Activated naive CD4-positive, alpha-beta T cell treated with anti-CD3 and anti-CD28 coated beads, Interleukin-2, amount 10 ng/mL, durations not matched to agents 7 days and 5 days (primary cell): Measurements from ENCODE around the gene TACC2.
"Not testable (repeated sequence)": the region's sequence is repeated elsewhere in the genome, so short reads cannot be mapped to it uniquely, and the experiment has no call there.

Experiments
- CTCF ChIA-PET: fragments of 350-600 bp; sonication (Branson Sonifier 250); formaldehyde crosslinking; loops from one replicate; lab custom pipeline; 2021; ENCODE audit warnings: antibody characterized with exemption; lab: Charles Lee
- DNase-seq: peaks from one replicate; pipeline ENCODE4 v3.0.0-alpha.2; 2020
- H3K27ac Mint-ChIP-seq: one replicate; pipeline ENCODE4 v1.8.0; 2021; ENCODE audit warnings: mild to moderate bottlenecking, moderate library complexity, mixed read lengths
- H3K27me3 Mint-ChIP-seq: one replicate; pipeline ENCODE4 v1.8.0; 2021; ENCODE audit warnings: mild to moderate bottlenecking, mixed read lengths
- H3K36me3 Mint-ChIP-seq: one replicate; pipeline ENCODE4 v1.8.0; 2021; ENCODE audit warnings: mixed read lengths
- H3K4me1 Mint-ChIP-seq: one replicate; pipeline ENCODE4 v1.8.0; 2021; ENCODE audit warnings: mixed read lengths
- H3K4me3 Mint-ChIP-seq: one replicate; pipeline ENCODE4 v1.8.0; 2021; ENCODE audit warnings: mild to moderate bottlenecking, moderate library complexity, mixed read lengths
- H3K9me3 Mint-ChIP-seq: one replicate; pipeline ENCODE4 v1.8.0; 2021; ENCODE audit warnings: mixed read lengths

The TACC2 gene

DNA sequence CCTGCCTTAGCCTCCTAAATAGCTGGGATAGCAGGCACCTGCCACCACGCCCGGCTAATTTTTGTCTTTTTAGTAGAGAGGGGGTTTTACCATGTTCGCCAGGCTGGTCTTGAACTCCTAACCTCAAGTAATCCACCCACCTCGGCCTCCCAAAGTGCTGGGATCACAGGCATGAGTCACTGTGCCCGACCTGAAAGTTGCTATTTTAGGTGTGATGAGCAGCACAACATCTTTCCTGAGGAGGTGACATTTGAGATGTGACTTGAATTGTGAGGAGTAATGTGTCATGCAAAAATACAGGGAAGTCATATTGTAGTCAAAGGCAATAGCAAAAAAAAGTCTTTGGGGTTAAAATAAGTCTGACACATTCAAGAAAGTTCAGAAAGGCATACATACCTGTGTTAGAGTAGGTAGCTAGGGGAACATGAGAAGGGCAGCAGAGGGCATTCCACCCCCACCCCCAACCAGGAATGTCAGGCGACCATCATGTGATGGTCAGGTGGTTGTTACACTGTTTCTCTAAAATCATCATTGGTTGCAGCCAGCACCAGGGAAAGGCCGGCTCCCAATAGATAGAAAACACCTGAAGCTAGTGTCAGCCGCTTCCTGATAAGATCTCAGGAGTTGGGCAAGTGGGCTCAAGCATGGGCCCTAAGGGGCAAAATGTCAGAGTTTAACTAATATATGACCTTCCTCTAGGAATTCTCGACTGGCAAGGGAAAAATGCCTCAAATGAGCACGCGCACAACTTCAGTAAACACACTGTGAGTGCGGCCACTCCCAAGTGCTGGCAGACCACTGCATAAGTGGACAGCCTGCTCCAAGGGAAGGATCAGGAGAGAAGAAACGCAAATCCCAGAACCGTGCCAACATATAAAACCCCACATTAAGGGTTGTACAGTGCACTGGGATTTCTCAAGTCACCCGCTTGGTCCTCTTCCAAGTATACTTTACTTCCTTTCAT, at the start of gene TACC2:
TSS of gene TACC2 (plus strand) at position 803 of the 964 bp plus-strand sequence. CDS start 32,819 bp downstream, outside the sequence.
- peaks cover 5% of the 10 kb centered on the region for H3K27me3 Mint-ChIP-seq
- DNase-seq: no peak
- H3K9me3 Mint-ChIP-seq: peaks cover 13% of the 10 kb centered on the region
- peaks cover 3% of the 10 kb centered on the region for H3K4me1 Mint-ChIP-seq
- peaks cover 1% of the 10 kb centered on the region for H3K36me3 Mint-ChIP-seq
- H3K27ac Mint-ChIP-seq: no peak within 1 kb of the TSS
- CTCF ChIA-PET: no interaction called here
- H3K4me3 Mint-ChIP-seq: no peak within 1 kb of the TSS

DNA sequence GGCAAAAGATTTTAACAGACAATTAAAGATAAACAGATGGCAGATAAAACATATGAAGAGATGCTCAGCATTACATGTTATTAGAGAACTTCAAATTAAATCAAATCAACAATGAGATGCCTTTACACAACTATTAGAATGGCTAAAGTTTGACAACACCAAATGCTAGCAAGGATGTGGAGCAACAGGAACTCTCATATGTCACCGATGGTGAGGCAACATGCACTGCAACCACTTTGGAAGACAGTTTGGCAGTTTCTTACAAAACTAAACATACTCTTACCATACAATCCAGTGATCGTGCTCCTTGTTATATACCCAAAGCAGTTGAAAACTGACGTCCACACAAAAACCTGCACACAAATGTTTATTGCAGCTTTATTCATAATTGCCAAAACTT, 47.4 kb upstream of the TACC2 start:
- H3K9me3 Mint-ChIP-seq: no peaks in the 10 kb centered on the region
- DNase-seq: no peak
- CTCF ChIA-PET: no interaction called here
- no peaks in the 10 kb centered on the region for H3K36me3 Mint-ChIP-seq
- H3K4me1 Mint-ChIP-seq: no peaks in the 10 kb centered on the region
- H3K27ac Mint-ChIP-seq: no peak overlapping the region
- peaks cover 12% of the 10 kb centered on the region for H3K27me3 Mint-ChIP-seq
- no peak overlapping the region for H3K4me3 Mint-ChIP-seq

DNA sequence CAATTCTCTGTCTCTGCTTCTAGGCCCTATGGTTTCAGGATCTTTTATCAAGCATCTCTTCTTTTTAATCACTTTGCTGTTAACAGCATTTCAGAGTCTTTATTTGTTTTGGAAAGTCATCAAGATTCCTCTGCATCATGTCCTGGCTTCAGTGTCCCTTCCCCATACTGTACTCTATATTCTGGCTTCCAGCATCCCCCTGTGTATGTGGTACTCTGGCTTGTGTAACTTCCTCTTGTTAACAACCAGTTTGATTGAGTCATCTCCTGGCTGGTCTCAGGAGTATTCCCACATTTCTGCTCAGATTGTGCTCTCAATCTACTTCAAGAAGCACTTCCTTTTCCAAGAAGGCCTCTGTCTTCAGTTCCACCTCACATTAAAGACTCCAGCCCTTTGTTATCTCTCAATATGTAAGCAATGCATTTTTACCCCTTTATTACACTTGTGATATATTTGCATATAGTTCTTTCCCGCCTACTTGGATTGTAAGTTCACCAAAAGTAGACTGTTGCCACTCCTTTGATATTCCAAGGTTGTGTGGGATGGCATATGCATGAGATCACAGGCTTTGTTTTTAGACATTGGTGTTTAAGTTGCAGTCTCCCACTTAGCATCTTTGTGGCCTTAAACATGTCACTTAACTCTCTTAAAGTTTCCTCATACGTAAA, 46.1 kb upstream of the TACC2 start:
- no peak overlapping the region for H3K4me3 Mint-ChIP-seq
- H3K9me3 Mint-ChIP-seq: no peaks in the 10 kb centered on the region
- H3K27me3 Mint-ChIP-seq: peaks cover 12% of the 10 kb centered on the region
- no peak overlapping the region for H3K27ac Mint-ChIP-seq
- DNase-seq: no peak
- no peaks in the 10 kb centered on the region for H3K4me1 Mint-ChIP-seq
- CTCF ChIA-PET: no interaction called here
- no peaks in the 10 kb centered on the region for H3K36me3 Mint-ChIP-seq

DNA sequence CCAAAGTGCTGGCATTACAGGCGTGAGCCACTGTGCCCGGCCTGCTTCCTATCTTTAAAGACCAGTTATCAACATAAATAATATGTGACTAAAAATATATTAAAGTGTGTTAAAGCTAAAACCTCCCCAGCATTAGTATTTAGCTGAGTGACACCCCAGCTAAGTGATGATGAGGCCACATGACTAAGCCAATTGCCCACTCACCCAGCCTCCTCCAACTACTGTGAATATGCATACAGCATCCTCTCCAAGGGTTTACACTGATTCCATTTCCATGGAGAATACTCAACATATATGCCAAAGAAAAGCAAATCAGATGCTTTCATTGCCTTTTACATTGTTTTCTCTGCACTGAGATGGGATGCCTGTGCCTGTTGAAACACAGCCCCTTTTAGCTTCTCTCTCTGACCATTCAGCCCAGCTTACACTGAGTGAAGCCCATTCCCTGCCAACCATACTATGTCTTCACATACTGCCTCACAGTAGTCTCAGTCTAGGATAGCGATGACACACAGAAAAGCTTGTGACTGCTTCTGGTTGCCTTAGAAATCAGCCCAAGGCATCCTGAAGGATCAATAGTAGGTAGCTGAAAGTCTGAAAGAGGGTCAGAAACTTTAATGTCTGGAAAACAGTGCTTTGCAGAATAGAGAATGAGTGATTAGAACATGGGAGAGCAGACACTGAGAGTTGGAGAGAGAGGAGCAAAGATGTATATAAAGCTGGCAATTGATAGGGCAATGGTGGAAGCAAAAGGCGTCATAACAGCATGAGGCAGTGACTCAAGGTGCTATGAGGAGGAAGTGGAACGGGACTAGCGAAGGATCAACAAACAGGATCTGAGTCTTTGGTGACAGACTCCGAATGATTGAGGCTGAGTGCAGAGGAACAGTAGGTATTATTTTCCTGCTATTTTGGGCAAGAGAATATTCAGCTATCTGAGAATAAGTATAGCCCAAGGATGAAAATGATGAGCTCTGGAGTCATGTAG, 41.3 kb upstream of the TACC2 start:
- Mint-ChIP-seq H3K36me3 (peaks cover 1% of the 10 kb centered on the region), H3K4me3 (no peak overlapping the region), H3K9me3 (no peaks in the 10 kb centered on the region), H3K27ac (no peak overlapping the region), H3K27me3 (no peaks in the 10 kb centered on the region), H3K4me1 (no peaks in the 10 kb centered on the region)
- DNase-seq: no peak
- CTCF ChIA-PET: interaction anchor here (0.8 kb wide), 1 partner anchor 27 kb away, joined by 3 read pairs; no protein-coding TSS in a partner anchor

GRCh38 chr10:121949049-121949448, 39.9 kb upstream of the TACC2 start:
- H3K36me3 Mint-ChIP-seq: peaks cover 6% of the 10 kb centered on the region
- CTCF ChIA-PET: no interaction called here
- no peak for DNase-seq
- H3K4me1 Mint-ChIP-seq: no peaks in the 10 kb centered on the region
- H3K27me3 Mint-ChIP-seq: no peaks in the 10 kb centered on the region
- H3K9me3 Mint-ChIP-seq: no peaks in the 10 kb centered on the region
- H3K4me3 Mint-ChIP-seq: no peak overlapping the region
- no peak overlapping the region for H3K27ac Mint-ChIP-seq

DNA sequence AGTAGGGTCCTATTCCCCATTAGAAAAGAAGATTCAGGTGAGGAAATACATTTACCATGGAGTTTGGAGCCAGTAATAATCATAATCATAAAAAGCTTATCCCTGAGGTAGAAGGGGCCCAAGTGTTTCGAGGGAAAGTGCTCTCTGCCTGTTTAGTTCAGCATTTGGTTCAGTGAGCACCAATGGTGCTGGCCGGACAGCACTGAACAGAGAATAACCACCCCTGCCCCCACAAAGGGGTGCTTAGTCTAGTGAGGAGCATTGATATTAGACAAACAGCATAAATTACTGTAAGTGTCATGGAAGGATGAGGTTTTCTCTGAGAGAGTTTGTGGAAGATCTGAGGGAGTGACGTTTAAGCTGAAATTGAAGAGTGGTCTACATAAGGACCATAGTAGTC, 39.5 kb upstream of the TACC2 start:
- CTCF ChIA-PET: no interaction called here
- no peak for DNase-seq
- Mint-ChIP-seq H3K4me3 (no peak overlapping the region), H3K36me3 (peaks cover 6% of the 10 kb centered on the region), H3K27me3 (no peaks in the 10 kb centered on the region), H3K9me3 (no peaks in the 10 kb centered on the region), H3K27ac (no peak overlapping the region), H3K4me1 (no peaks in the 10 kb centered on the region)

- H3K27ac Mint-ChIP-seq: no peak overlapping the region
Observed at GRCh38 chr10:121952226-121952625, 36.7 kb upstream of the TACC2 start.

GRCh38 chr10:121956111-121957061, 32.6 kb upstream of the TACC2 start:
- no peak overlapping the region for H3K4me3 Mint-ChIP-seq
- no peaks in the 10 kb centered on the region for H3K27me3 Mint-ChIP-seq
- peaks cover 35% of the 10 kb centered on the region for H3K36me3 Mint-ChIP-seq
- CTCF ChIA-PET: no interaction called here
- H3K4me1 Mint-ChIP-seq: no peaks in the 10 kb centered on the region
- H3K27ac Mint-ChIP-seq: no peak overlapping the region
- no peak for DNase-seq
- H3K9me3 Mint-ChIP-seq: no peaks in the 10 kb centered on the region

More at GRCh38 chr10:121952226-121952625, 36.7 kb upstream of the TACC2 start:
- Mint-ChIP-seq H3K9me3 (no peaks in the 10 kb centered on the region), H3K4me1 (no peaks in the 10 kb centered on the region), H3K4me3 (no peak overlapping the region), H3K27me3 (no peaks in the 10 kb centered on the region), H3K36me3 (peaks cover 18% of the 10 kb centered on the region)
- CTCF ChIA-PET: no interaction called here
- no peak for DNase-seq

- DNase-seq: no peak
- Mint-ChIP-seq H3K36me3 (peaks cover 38% of the 10 kb centered on the region), H3K9me3 (no peaks in the 10 kb centered on the region), H3K4me1 (no peaks in the 10 kb centered on the region), H3K27ac (no peak overlapping the region), H3K4me3 (no peak overlapping the region), H3K27me3 (no peaks in the 10 kb centered on the region)
- CTCF ChIA-PET: interaction anchor here (1.5 kb wide), 1 partner anchor 9 kb away, joined by 7 read pairs; no protein-coding TSS in a partner anchor
Observed at GRCh38 chr10:121959671-121960070, 29.3 kb upstream of the TACC2 start.

DNA sequence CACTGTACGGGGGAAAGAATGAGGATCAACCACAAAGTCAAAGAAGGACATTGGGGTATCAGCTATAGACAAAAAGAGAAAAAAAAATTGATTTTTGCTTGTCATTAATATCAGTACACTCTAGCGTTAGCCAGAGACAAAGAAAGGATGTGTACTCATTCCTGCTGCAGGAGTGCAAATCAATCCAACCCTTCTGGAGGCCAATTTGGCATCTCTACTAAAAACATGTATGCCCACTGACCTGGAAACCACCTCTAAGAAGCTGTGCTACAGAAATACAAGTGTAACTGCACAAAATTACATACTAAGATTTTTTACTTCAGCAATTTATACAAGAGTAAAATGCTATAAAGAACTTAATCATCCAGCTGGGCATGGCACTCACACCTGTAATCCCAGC, 27.5 kb upstream of the TACC2 start:
- H3K27me3 Mint-ChIP-seq: no peaks in the 10 kb centered on the region
- no peak overlapping the region for H3K27ac Mint-ChIP-seq
- no peak overlapping the region for H3K4me3 Mint-ChIP-seq
- no peaks in the 10 kb centered on the region for H3K9me3 Mint-ChIP-seq
- CTCF ChIA-PET: interaction anchor here (1.3 kb wide), 1 partner anchor 14 kb away, joined by 3 read pairs; no protein-coding TSS in a partner anchor
- no peak for DNase-seq
- peaks cover 46% of the 10 kb centered on the region for H3K36me3 Mint-ChIP-seq
- no peaks in the 10 kb centered on the region for H3K4me1 Mint-ChIP-seq

DNA sequence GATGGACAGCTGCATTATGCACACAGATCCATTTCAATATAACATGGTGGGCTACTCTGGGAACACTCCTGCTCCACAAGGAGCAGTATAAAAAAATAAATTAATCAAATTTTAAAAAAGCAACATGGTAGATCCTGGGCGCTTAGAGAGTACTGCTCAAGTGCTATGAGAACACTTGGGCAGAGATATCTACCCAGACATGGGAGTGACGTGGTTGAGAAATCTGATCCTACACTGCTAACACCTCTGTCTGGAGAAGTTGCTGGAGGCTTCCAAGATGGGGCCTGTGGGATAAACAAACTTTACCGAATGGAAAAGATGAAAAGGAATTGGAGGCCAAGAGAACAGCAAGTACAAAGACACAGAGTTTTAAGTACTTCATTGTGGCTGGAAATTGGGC, 23.0 kb upstream of the TACC2 start:
- H3K27me3 Mint-ChIP-seq: no peaks in the 10 kb centered on the region
- peaks cover 35% of the 10 kb centered on the region for H3K36me3 Mint-ChIP-seq
- no peaks in the 10 kb centered on the region for H3K4me1 Mint-ChIP-seq
- no peak for DNase-seq
- no peak overlapping the region for H3K27ac Mint-ChIP-seq
- no peak overlapping the region for H3K4me3 Mint-ChIP-seq
- CTCF ChIA-PET: no interaction called here
- H3K9me3 Mint-ChIP-seq: no peaks in the 10 kb centered on the region

DNA sequence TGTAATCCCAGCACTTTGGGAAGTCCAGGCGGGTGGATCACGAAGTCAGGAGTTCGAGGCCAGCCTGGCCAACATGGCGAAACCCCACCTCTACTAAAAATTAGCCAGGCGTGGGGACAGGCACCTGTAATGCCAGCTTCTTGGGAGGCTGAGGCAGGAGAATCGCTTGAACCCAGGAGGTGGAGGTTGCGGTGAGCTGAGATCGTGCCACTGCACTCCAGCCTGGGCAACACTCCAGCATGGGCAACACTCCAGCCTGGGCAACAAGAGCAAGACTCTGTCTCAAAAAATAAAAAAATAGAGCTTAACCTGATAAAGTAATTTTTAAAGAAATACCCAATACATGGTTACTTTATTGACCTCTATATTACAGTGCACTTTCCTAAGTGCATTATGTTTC, 19.9 kb upstream of the TACC2 start:
- not testable (repeated sequence) for H3K9me3 Mint-ChIP-seq, H3K27ac Mint-ChIP-seq, DNase-seq, H3K27me3 Mint-ChIP-seq, H3K4me3 Mint-ChIP-seq
- Mint-ChIP-seq H3K36me3 (peaks cover 44% of the 10 kb centered on the region), H3K4me1 (peaks cover 14% of the 10 kb centered on the region)
- CTCF ChIA-PET: interaction anchor here (1.9 kb wide), 1 partner anchor 10 kb away, joined by 7 read pairs; no protein-coding TSS in a partner anchor
